IPS-20b (cell line): ENCODE measurements around the gene USP37.

Experiments used
- H3K27ac ChIP-seq: one replicate; pipeline ENCODE4 v1.5.1; 2013; ENCODE audit warnings: low read length
- H3K27me3 ChIP-seq: 2 replicates; pipeline ENCODE4 v1.6.1; 2013; ENCODE audit warnings: mild to moderate bottlenecking, low read length, inconsistent platforms; ENCODE audit not compliant: insufficient read depth
- H3K36me3 ChIP-seq: 2 replicates; pipeline ENCODE4 v1.6.1; 2013; ENCODE audit warnings: low read depth, mild to moderate bottlenecking, inconsistent platforms, low read length, moderate library complexity; ENCODE audit not compliant: insufficient read depth
- H3K4me1 ChIP-seq: 2 replicates; pipeline ENCODE4 v1.6.1; 2013; ENCODE audit warnings: mild to moderate bottlenecking, control low read depth, inconsistent platforms, low read length, moderate library complexity; ENCODE audit not compliant: insufficient read depth
- H3K4me3 ChIP-seq: 2 replicates; pipeline ENCODE4 v1.5.1; 2013; ENCODE audit warnings: mild to moderate bottlenecking, low read length, inconsistent platforms
- H3K9ac ChIP-seq: 2 replicates; pipeline ENCODE4 v1.6.1; 2013; ENCODE audit warnings: low read depth, mild to moderate bottlenecking, inconsistent platforms, low read length, moderate library complexity
- H3K9me3 ChIP-seq: 2 replicates; pipeline ENCODE4 v1.6.1; 2013; ENCODE audit warnings: mild to moderate bottlenecking, low read depth, low read length, inconsistent platforms; ENCODE audit not compliant: insufficient read depth

USP37 gene

DNA sequence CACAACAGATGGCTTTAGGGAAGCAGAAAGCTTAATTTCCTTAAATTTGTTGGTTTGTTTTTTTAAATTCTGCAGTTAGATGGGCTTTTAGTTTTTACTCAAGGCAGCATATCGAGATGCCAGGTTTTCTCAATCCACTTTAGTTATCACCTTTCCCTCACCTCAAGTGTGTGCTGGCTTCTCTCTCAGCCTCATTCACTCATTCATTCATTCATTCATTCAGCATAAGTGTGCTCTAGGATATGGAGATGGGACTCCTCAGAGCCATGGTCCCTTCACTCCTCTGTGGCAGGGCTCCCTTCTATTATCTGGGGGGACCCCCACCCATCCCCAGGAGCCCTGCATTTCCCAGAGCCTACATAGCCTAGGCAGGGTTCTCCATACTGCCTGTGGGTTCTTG is 130.2 kb downstream of the USP37 start:
- no peak overlapping the region for H3K27ac ChIP-seq
- no peaks in the 10 kb centered on the region for H3K27me3 ChIP-seq
- no peaks in the 10 kb centered on the region for H3K4me1 ChIP-seq
- no peak overlapping the region for H3K4me3 ChIP-seq
- no peak overlapping the region for H3K9ac ChIP-seq
- 0 out of 2 replicates have a peak, but pooled peaks cover 2% of the 10 kb centered on the region for H3K36me3 ChIP-seq
- H3K9me3 ChIP-seq, result no peaks in the 10 kb centered on the region

DNA sequence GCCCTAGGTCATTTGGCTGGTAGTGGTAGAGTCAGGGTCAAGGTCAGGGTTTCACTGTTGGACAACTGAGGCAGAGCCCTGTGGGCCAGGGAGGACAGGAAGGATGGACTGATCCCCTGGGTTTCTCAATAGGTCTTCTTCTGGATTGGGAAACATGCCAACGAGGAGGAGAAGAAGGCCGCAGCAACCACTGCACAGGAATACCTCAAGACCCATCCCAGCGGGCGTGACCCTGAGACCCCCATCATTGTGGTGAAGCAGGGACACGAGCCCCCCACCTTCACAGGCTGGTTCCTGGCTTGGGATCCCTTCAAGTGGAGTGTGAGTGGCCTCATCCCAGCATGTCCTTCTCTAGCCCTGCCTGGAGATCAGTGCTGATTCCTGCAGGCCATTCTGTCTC is 131.2 kb downstream of the USP37 start:
- no peak overlapping the region for H3K9ac ChIP-seq
- no peak overlapping the region for H3K27ac ChIP-seq
- no peaks in the 10 kb centered on the region for H3K27me3 ChIP-seq
- no peaks in the 10 kb centered on the region for H3K4me1 ChIP-seq
- H3K36me3 ChIP-seq, result 0 out of 2 replicates have a peak, but pooled peaks cover 2% of the 10 kb centered on the region
- H3K9me3 ChIP-seq, result no peaks in the 10 kb centered on the region
- no peak overlapping the region for H3K4me3 ChIP-seq

DNA sequence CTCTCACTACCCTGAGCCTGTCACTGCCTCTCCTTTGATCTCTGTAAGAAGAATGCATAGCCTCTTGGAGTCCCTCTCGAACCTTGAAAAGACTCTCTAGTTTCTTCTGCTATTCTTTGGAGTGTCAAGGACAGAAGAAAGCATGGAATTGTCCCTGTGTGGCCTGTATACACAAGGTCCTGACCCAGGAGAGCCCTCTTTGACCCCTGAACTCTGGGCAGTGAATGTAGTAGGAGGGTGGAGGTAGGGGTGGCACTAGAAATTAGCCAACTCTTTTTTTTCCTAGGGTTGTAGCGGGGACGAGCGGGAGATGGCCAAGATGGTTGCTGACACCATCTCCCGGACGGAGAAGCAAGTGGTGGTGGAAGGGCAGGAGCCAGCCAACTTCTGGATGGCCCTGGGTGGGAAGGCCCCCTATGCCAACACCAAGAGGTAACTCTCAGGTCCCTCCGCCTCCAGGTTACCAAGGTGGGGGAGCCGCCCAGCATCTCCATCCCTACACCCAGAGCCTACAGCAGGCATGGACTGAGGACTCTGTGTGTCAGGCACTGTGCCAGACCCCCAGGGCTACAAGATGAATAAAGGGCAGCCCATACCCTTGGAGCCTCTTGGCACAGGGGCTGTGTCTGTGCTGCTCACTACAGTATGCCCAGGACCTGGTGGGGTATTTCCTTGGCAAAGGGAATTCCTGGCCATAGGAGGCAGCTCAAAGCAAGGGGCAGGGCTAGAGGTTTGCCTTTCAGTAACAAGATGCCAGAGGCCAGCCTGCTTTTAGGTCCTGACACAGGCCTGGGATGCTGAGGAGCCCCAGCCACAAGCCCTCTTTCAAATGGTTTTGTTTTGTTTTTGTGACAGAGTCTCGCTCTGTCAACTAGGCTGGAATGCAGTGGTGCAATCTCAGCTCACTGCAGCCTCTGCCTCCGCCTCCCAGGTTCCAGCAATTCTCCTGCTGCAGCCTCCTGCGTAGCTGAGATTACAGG is 132.9 kb downstream of the USP37 start:
- no peaks in the 10 kb centered on the region for H3K27me3 ChIP-seq
- no peaks in the 10 kb centered on the region for H3K36me3 ChIP-seq
- no peaks in the 10 kb centered on the region for H3K9me3 ChIP-seq
- H3K4me3 ChIP-seq, result no peak overlapping the region
- H3K27ac ChIP-seq, result no peak overlapping the region
- H3K9ac ChIP-seq, result no peak overlapping the region
- H3K4me1 ChIP-seq, result no peaks in the 10 kb centered on the region

DNA sequence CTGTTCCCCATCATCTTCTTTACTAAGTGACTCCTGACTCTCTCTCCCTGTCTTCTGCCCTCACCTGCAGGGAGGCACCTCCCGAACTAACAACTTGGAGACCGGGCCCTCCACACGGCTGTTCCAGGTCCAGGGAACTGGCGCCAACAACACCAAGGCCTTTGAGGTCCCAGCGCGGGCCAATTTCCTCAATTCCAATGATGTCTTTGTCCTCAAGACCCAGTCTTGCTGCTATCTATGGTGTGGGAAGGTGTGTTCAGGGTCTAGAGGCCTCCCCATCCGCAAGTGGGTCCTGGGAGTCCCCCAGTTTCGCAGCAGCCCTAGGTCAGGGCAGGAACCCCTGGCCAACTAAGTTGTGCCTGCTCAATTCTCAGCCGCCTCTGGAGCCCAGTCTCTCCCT is 133.7 kb downstream of the USP37 start:
- no peaks in the 10 kb centered on the region for H3K4me1 ChIP-seq
- H3K9ac ChIP-seq, result no peak overlapping the region
- no peak overlapping the region for H3K27ac ChIP-seq
- no peaks in the 10 kb centered on the region for H3K9me3 ChIP-seq
- no peaks in the 10 kb centered on the region for H3K27me3 ChIP-seq
- no peaks in the 10 kb centered on the region for H3K36me3 ChIP-seq
- no peak overlapping the region for H3K4me3 ChIP-seq

DNA sequence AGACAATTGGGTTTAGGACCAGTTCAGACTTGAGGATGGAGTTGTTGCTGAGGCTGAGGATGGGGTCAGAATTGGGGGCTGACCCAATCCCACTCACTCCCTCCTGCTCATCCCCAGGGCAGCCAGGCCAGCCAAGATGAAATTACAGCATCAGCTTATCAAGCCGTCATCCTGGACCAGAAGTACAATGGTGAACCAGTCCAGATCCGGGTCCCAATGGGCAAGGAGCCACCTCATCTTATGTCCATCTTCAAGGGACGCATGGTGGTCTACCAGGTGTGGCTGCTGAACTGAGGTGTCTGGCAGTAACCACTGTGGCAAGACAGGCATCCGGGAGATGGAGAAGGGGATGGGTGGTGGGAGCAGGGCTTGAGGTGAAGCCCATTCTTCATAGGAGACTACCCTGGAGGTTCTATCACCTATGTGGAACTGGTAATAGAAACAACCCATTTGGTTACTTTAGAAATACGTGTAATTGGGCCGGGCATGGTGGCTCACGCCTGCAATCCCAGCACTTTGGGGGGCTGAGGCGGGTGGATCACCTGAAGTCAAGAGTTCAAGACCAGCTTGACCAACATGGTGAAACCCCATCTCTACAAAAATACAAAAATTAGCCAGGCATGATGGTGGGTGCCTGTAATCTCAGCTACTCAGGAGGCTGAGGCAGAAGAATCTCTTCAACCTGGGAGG is 135.3 kb downstream of the USP37 start:
- Histone ChIP-seq H3K4me3 (no peak overlapping the region), H3K4me1 (no peaks in the 10 kb centered on the region), H3K27ac (no peak overlapping the region), H3K9me3 (no peaks in the 10 kb centered on the region), H3K36me3 (no peaks in the 10 kb centered on the region), H3K9ac (no peak overlapping the region), H3K27me3 (no peaks in the 10 kb centered on the region)

DNA sequence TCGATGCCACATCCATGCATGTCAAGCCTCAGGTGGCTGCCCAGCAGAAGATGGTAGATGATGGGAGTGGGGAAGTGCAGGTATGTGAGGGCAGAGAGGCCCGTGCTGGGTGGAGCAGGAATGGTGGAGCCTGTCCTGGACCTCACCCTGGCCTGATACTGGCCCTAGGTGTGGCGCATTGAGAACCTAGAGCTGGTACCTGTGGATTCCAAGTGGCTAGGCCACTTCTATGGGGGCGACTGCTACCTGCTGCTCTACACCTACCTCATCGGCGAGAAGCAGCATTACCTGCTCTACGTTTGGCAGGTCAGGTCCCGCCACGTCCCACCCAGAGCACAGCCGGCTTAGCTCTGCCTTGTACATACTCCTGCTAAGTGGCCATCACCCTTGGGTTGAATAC is 136.3 kb downstream of the USP37 start:
- no peaks in the 10 kb centered on the region for H3K27me3 ChIP-seq
- no peaks in the 10 kb centered on the region for H3K36me3 ChIP-seq
- no peak overlapping the region for H3K9ac ChIP-seq
- no peaks in the 10 kb centered on the region for H3K4me1 ChIP-seq
- no peak overlapping the region for H3K27ac ChIP-seq
- no peaks in the 10 kb centered on the region for H3K9me3 ChIP-seq
- H3K4me3 ChIP-seq, result no peak overlapping the region

DNA sequence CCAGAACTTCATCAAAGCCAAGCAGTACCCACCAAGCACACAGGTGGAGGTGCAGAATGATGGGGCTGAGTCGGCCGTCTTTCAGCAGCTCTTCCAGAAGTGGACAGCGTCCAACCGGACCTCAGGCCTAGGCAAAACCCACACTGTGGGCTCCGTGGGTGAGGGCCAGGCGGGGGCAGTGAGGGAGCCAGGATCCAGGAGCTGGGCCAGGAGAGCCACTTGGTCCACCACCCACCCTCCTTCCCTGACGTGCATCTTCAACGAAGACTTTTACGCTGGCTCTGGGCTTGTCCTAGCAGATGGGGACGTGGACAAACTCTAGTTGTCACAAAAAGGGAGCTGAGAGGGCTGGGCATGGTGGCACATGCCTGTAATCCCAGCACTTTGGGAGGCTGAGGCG is 137.4 kb downstream of the USP37 start:
- Histone ChIP-seq H3K27ac (no peak overlapping the region), H3K9ac (no peak overlapping the region), H3K9me3 (no peaks in the 10 kb centered on the region), H3K36me3 (no peaks in the 10 kb centered on the region), H3K27me3 (no peaks in the 10 kb centered on the region), H3K4me1 (no peaks in the 10 kb centered on the region), H3K4me3 (no peak overlapping the region)

DNA sequence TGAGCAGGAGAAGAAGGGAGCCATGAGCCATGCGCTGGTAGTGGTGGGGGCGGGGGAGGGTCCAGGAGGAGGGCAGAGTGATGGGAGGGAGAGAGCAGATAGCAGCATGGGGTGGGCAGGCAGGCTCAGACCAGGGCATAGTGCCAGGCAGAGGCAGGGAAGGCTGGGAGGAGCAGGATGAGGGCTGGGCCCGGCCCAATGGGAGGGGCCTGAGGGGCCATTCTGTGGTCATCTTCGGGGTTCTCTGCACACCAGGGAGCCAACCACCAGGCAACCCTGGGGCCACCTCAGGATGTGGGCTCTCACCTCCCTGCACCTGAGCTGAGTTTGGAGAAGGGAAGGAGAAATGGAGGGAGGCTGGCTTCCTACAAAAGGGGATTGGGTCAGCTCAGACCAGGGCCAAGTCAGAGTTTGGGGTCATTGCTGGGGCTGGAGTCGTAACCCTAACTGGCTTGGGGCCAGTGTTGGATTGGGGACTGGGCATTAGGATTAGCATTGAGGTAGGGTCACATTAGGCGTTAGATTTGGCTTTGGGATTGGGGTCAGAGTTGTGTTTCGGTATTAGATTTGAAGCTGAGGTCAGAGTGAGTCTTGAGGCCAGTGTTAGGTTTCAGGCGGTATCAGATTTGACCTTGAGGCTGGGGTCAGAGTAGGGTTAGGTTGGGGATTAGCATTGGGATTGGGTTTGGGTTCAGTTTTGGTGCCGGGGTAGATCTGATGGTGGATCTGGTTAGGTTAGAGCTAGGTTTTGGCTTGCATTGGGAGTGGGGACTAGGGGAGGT is 138.0 kb downstream of the USP37 start:
- H3K36me3 ChIP-seq, result no peaks in the 10 kb centered on the region
- H3K4me3 ChIP-seq, result no peak overlapping the region
- H3K27ac ChIP-seq, result no peak overlapping the region
- H3K4me1 ChIP-seq, result no peaks in the 10 kb centered on the region
- no peaks in the 10 kb centered on the region for H3K9me3 ChIP-seq
- H3K9ac ChIP-seq, result no peak overlapping the region
- H3K27me3 ChIP-seq, result no peaks in the 10 kb centered on the region

DNA sequence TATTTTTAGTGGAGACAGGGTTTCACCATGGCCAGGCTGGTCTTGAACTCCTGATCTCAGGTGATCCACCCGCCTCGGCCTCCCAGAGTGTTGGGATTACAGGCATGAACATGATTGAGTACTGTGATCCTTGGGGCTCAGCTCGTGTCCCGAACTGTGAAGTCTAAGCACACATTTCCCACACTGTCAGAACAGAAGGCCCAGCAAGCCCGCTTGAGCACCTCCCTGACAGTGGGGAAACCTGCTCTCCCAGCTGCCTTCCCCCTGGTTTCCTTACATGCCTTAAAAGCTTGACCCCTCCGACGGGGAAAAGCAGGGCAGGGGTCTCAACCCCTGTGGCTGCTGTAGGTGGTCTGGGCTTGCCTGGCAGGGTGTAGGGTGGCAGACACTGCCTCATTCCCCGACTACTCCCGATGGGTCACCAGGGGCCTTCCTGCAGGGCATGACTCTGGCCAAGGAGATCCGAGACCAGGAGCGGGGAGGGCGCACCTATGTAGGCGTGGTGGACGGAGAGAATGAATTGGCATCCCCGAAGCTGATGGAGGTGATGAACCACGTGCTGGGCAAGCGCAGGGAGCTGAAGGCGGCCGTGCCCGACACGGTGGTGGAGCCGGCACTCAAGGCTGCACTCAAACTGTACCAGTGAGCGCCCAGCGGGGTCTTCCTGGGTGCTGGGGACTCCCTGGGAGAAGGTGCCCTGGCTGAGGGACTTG is 139.1 kb downstream of the USP37 start:
- no peak overlapping the region for H3K9ac ChIP-seq
- H3K27me3 ChIP-seq, result no peaks in the 10 kb centered on the region
- no peaks in the 10 kb centered on the region for H3K9me3 ChIP-seq
- H3K27ac ChIP-seq, result no peak overlapping the region
- no peaks in the 10 kb centered on the region for H3K36me3 ChIP-seq
- H3K4me1 ChIP-seq, result no peaks in the 10 kb centered on the region
- H3K4me3 ChIP-seq, result no peak overlapping the region

DNA sequence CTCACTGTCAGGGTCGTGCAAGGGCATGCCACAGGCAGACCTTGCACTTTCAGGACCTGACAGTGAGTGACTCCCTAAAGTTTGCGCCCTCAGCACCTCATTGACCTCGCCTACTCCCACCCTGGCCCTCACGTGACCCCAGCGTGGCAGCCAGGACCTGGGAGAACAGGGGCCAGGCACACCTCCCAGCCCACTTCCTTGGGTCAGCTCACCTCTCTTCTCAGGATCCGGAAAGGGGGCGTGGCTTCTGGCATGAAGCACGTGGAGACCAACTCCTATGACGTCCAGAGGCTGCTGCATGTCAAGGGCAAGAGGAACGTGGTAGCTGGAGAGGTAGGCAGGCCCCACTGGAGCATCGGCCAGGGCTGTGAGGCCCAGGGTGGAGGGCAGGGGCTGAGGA is 140.4 kb downstream of the USP37 start:
- no peaks in the 10 kb centered on the region for H3K4me1 ChIP-seq
- no peak overlapping the region for H3K27ac ChIP-seq
- H3K4me3 ChIP-seq, result no peak overlapping the region
- no peaks in the 10 kb centered on the region for H3K27me3 ChIP-seq
- no peaks in the 10 kb centered on the region for H3K9me3 ChIP-seq
- no peaks in the 10 kb centered on the region for H3K36me3 ChIP-seq
- no peak overlapping the region for H3K9ac ChIP-seq

DNA sequence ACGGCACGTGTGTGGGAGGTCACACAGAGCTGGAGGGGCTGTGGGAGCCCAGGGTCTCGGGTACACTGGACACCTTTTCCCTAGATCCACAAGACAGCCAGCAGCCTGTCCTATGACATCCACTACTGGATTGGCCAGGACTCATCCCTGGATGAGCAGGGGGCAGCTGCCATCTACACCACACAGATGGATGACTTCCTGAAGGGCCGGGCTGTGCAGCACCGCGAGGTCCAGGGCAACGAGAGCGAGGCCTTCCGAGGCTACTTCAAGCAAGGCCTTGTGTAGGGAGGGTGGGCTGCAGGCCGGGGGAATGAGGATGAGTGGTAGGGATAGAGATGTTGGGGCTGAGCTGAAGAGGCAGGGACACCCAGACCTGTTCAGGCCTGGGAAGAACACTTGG is 142.6 kb downstream of the USP37 start:
- H3K9ac ChIP-seq, result no peak overlapping the region
- no peak overlapping the region for H3K27ac ChIP-seq
- H3K4me1 ChIP-seq, result no peaks in the 10 kb centered on the region
- no peaks in the 10 kb centered on the region for H3K27me3 ChIP-seq
- H3K36me3 ChIP-seq, result no peaks in the 10 kb centered on the region
- no peaks in the 10 kb centered on the region for H3K9me3 ChIP-seq
- H3K4me3 ChIP-seq, result no peak overlapping the region
